HepG2 (cell line): ENCODE measurements around the gene IMPDH1. TPM values are rescaled to one million over a fixed set of nuclear protein-coding genes. Genes with fewer than 3 reads are reported as not detected.

ENCODE experiments used
- BATF2 ChIP-seq: sonication (generic); formaldehyde crosslinking; IDR thresholded peaks from 2 replicates; pipeline ENCODE4 v1.8.0; 2022; ENCODE audit warnings: mild to moderate bottlenecking, missing genetic modification reagents, moderate library complexity
- EEA1 ChIP-seq: sonication (generic); formaldehyde crosslinking; IDR thresholded peaks from 2 replicates; pipeline ENCODE4 v1.5.1; 2020; ENCODE audit warnings: mild to moderate bottlenecking, missing genetic modification reagents, borderline replicate concordance
- FOXA3 ChIP-seq: IDR thresholded peaks from 2 replicates; pipeline ENCODE4 v1.6.1; 2016; ENCODE audit warnings: missing genetic modification reagents, missing compliant biosample characterization
- GABPB1 ChIP-seq: IDR thresholded peaks from 2 replicates; pipeline ENCODE4 v1.6.1; 2016; ENCODE audit warnings: mild to moderate bottlenecking, missing genetic modification reagents, moderate library complexity, missing compliant biosample characterization
- HNF4A ChIP-seq: sonication (generic); formaldehyde crosslinking; IDR thresholded peaks from 2 replicates; pipeline ENCODE4 v1.4.0; 2020; ENCODE audit warnings: missing genetic modification reagents
- MEIS2 ChIP-seq: sonication (generic); formaldehyde crosslinking; IDR thresholded peaks from 2 replicates; pipeline ENCODE4 v1.9.0; 2021; ENCODE audit warnings: mild to moderate bottlenecking, missing genetic modification reagents
- MXD4 ChIP-seq: IDR thresholded peaks from 2 replicates; pipeline ENCODE4 v1.6.1; 2016; ENCODE audit warnings: mild to moderate bottlenecking, missing biosample characterization, missing genetic modification reagents
- NONO ChIP-seq, 2 experiments: fragments of 450-650 bp in 1 of 2; sonication (generic) in 1 of 2; formaldehyde crosslinking in 1 of 2; IDR thresholded peaks in 1 of 2; conservative IDR thresholded peaks in 1 of 2; 2 replicates each; pipeline versions ENCODE4 v1.6.1 to v1.8.0; 2017 to 2022; ENCODE audit warnings: mild to moderate bottlenecking in 1 of 2, missing genetic modification reagents in 1 of 2, moderate library complexity in 1 of 2
- NR2F2 ChIP-seq: IDR thresholded peaks from 2 replicates; pipeline ENCODE4 v1.6.1; 2012; ENCODE audit warnings: low read depth, inconsistent platforms, borderline replicate concordance
- PAWR ChIP-seq: sonication (generic); formaldehyde crosslinking; IDR thresholded peaks from 2 replicates; pipeline ENCODE4 v1.4.0; 2020; ENCODE audit warnings: missing genetic modification reagents, mild to moderate bottlenecking, borderline replicate concordance
- SMAD3 ChIP-seq: sonication (generic); formaldehyde crosslinking; IDR thresholded peaks from 2 replicates; pipeline ENCODE4 v1.4.0; 2020; ENCODE audit warnings: missing genetic modification reagents
- ZNF331 ChIP-seq: sonication (generic); formaldehyde crosslinking; IDR thresholded peaks from 2 replicates; pipeline ENCODE4 v1.4.0; 2020; ENCODE audit warnings: missing genetic modification reagents
- ZNF546 ChIP-seq: sonication (generic); formaldehyde crosslinking; conservative IDR thresholded peaks from 2 replicates; pipeline ENCODE4 v1.8.1; 2023; ENCODE audit warnings: mild to moderate bottlenecking, missing genetic modification reagents
- ZNF552 ChIP-seq: sonication (generic); formaldehyde crosslinking; IDR thresholded peaks from 2 replicates; pipeline ENCODE4 v1.9.0; 2022; ENCODE audit warnings: missing genetic modification reagents, mild to moderate bottlenecking, borderline replicate concordance
- ZNF564 ChIP-seq: sonication (generic); formaldehyde crosslinking; IDR thresholded peaks from 2 replicates; pipeline ENCODE4 v1.8.1; 2023; ENCODE audit warnings: mild to moderate bottlenecking, missing genetic modification reagents
- ZNF598 ChIP-seq: sonication (generic); formaldehyde crosslinking; IDR thresholded peaks from 2 replicates; pipeline ENCODE4 v1.5.1; 2020; ENCODE audit warnings: mild to moderate bottlenecking, missing genetic modification reagents, borderline replicate concordance
- ZNF781 ChIP-seq: sonication (generic); formaldehyde crosslinking; IDR thresholded peaks from 2 replicates; pipeline ENCODE4 v1.5.1; 2020; ENCODE audit warnings: borderline replicate concordance, mild to moderate bottlenecking, missing genetic modification reagents; ENCODE audit errors: not compliant biosample characterization
- ZSCAN21 ChIP-seq: sonication (generic); formaldehyde crosslinking; IDR thresholded peaks from 2 replicates; pipeline ENCODE4 v1.8.0; 2022; ENCODE audit warnings: mild to moderate bottlenecking, missing genetic modification reagents, moderate library complexity, borderline replicate concordance
- polyA plus RNA-seq, 8 experiments: library from polyadenylated mRNA; depleted of rRNA in 3 of 8; stranded (reverse) in 7 of 8; unstranded in 1 of 8; fragments of >200 nt; fragmentation: Illumina TruSeq in 4 of 8; extraction: Trizol in 4 of 8; gene quantifications; 2 replicates each; pipeline versions ENCODE4 v1.2.1 to v1.2.3, GENCODE V29; 2011 to 2016; ENCODE audit warnings: low read depth in 4 of 8, missing spikeins in 1 of 8, mixed read lengths in 1 of 8; ENCODE audit not compliant: insufficient read depth in 1 of 8
- total RNA-seq, 5 experiments: library from RNA; depleted of rRNA; stranded (reverse); fragments of >200 nt; fragmentation: Illumina TruSeq; extraction: Trizol; gene quantifications; 2 replicates each; pipeline ENCODE4 v1.2.3, GENCODE V29; 2016; ENCODE audit warnings: low read depth in 1 of 5
- TF ChIP-seq, protein P1 (sequence below): sonication (generic); formaldehyde crosslinking; IDR thresholded peaks from 2 replicates; pipeline ENCODE4 v1.4.0; 2020; ENCODE audit warnings: missing genetic modification reagents
- TF ChIP-seq, protein P2 (sequence below): sonication (generic); formaldehyde crosslinking; IDR thresholded peaks from 2 replicates; pipeline ENCODE4 v1.4.0; 2020; ENCODE audit warnings: mild to moderate bottlenecking, missing genetic modification reagents
- TF ChIP-seq, protein P3 (sequence below): sonication (generic); formaldehyde crosslinking; IDR thresholded peaks from 2 replicates; pipeline ENCODE4 v1.9.0; 2021; ENCODE audit warnings: missing genetic modification reagents, mild to moderate bottlenecking, borderline replicate concordance

Gene IMPDH1
- total and polyA plus RNA-seq, 2 of the 13 experiments (the other 11 are each of a cell fraction or from before 2014, with no cell fraction given): 22.8 to 34.0 TPM

DNA sequence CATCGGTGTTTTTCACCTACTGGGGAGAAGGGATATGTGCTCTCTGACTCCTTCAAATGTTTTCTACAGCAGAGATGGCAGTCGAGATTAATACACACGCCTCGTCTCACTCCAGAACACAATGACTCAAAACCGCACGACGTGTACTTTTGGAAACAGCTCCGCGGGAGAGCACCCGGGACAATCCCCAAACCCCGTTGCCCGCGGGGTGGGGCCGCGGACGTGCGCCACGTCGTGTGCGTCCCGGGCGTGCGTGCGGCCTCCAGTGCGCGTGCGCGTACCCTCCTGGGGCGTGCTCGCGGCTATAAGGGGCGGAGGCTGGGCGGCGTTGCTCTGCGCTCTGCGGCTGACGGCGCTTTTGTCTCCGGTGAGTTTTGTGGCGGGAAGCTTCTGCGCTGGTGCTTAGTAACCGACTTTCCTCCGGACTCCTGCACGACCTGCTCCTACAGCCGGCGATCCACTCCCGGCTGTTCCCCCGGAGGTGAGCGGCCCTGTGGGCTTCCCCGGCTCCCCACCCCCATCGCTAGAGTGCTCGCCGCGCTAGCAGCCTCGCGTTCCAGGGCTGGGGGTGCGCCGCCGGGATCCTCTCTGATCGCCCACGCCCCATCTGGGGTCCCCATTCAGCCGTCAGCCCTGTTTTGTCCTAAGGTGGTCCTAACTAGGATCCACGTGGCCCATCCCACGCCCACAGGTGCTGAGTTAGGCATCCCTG is 45.9 kb upstream of the IMPDH1 start, which contains the start of gene HILPDA (continued):
- TF ChIP-seq ZSCAN21 (CRISPR knock-in tag) (peak; percentile 75), ZNF781 (peak; percentile 68), BATF2 (CRISPR knock-in tag) (peak; percentile 54; the same call in 1 of the 2 replicates), SMAD3 (no peak), FOXA3 (peak; percentile 27), ZNF546 (CRISPR knock-in tag) (no peak; the same call in none of the 2 replicates), MXD4 (CRISPR knock-in tag) (no peak), MEIS2 (CRISPR knock-in tag) (no peak; the same call in 1 of the 2 replicates), NR2F2 (no peak), ZNF598 (peak; percentile 82; the same call in 1 of the 2 replicates), ZNF564 (CRISPR knock-in tag) (peak; percentile 19; the same call in 1 of the 2 replicates), PAWR (CRISPR knock-in tag) (no peak), HNF4A (CRISPR knock-in tag) (no peak), ZNF331 (CRISPR knock-in tag) (peak; percentile 53; the same call in 1 of the 2 replicates), EEA1 (CRISPR knock-in tag) (peak; percentile 74; the same call in 1 of the 2 replicates), NONO (IDR thresholded peaks at IDR 0.05) (no peak), NONO (CRISPR knock-in tag; conservative IDR thresholded peaks at IDR 0.05) (peak; percentile 87), GABPB1 (peak; percentile 79), ZNF552 (CRISPR knock-in tag) (peak; percentile 55)
- TF ChIP-seq, protein P1, sequence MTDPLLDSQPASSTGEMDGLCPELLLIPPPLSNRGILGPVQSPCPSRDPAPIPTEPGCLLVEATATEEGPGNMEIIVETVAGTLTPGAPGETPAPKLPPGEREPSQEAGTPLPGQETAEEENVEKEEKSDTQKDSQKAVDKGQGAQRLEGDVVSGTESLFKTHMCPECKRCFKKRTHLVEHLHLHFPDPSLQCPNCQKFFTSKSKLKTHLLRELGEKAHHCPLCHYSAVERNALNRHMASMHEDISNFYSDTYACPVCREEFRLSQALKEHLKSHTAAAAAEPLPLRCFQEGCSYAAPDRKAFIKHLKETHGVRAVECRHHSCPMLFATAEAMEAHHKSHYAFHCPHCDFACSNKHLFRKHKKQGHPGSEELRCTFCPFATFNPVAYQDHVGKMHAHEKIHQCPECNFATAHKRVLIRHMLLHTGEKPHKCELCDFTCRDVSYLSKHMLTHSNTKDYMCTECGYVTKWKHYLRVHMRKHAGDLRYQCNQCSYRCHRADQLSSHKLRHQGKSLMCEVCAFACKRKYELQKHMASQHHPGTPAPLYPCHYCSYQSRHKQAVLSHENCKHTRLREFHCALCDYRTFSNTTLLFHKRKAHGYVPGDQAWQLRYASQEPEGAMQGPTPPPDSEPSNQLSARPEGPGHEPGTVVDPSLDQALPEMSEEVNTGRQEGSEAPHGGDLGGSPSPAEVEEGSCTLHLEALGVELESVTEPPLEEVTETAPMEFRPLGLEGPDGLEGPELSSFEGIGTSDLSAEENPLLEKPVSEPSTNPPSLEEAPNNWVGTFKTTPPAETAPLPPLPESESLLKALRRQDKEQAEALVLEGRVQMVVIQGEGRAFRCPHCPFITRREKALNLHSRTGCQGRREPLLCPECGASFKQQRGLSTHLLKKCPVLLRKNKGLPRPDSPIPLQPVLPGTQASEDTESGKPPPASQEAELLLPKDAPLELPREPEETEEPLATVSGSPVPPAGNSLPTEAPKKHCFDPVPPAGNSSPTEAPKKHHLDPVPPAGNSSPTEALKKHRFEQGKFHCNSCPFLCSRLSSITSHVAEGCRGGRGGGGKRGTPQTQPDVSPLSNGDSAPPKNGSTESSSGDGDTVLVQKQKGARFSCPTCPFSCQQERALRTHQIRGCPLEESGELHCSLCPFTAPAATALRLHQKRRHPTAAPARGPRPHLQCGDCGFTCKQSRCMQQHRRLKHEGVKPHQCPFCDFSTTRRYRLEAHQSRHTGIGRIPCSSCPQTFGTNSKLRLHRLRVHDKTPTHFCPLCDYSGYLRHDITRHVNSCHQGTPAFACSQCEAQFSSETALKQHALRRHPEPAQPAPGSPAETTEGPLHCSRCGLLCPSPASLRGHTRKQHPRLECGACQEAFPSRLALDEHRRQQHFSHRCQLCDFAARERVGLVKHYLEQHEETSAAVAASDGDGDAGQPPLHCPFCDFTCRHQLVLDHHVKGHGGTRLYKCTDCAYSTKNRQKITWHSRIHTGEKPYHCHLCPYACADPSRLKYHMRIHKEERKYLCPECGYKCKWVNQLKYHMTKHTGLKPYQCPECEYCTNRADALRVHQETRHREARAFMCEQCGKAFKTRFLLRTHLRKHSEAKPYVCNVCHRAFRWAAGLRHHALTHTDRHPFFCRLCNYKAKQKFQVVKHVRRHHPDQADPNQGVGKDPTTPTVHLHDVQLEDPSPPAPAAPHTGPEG (CRISPR knock-in tag): 0 out of 2 replicates have a peak, but pooled peaks have one; percentile 40
- TF ChIP-seq, protein P2, sequence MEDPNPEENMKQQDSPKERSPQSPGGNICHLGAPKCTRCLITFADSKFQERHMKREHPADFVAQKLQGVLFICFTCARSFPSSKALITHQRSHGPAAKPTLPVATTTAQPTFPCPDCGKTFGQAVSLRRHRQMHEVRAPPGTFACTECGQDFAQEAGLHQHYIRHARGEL (CRISPR knock-in tag): no peak
- TF ChIP-seq, protein P3, sequence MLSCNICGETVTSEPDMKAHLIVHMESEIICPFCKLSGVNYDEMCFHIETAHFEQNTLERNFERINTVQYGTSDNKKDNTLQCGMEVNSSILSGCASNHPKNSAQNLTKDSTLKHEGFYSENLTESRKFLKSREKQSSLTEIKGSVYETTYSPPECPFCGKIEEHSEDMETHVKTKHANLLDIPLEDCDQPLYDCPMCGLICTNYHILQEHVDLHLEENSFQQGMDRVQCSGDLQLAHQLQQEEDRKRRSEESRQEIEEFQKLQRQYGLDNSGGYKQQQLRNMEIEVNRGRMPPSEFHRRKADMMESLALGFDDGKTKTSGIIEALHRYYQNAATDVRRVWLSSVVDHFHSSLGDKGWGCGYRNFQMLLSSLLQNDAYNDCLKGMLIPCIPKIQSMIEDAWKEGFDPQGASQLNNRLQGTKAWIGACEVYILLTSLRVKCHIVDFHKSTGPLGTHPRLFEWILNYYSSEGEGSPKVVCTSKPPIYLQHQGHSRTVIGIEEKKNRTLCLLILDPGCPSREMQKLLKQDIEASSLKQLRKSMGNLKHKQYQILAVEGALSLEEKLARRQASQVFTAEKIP (CRISPR knock-in tag): no peak
